Kidney (tissue), 14 donors: ENCODE data around the gene TRIM63. TPM values are rescaled to one million over a fixed set of nuclear protein-coding genes. Genes with fewer than 3 reads are reported as not detected.

Experiments
- DNase-seq, 5 donors: peaks; one replicate each; pipeline ENCODE4 v3.0.0-alpha.2; 2013 to 2020
- FAIRE-seq: peaks from 2 replicates; lab custom pipeline; 2012; peaks lifted over from hg19 to GRCh38; lab: Jason Lieb, UNC
- H3K27ac ChIP-seq, 2 donors: one replicate each; pipeline ENCODE4 v1.7.0; 2013; ENCODE audit warnings: low read depth in 2 of 2, low read length in 2 of 2, inconsistent platforms in 1 of 2
- H3K27me3 ChIP-seq: one replicate; pipeline ENCODE4 v1.7.1; 2013; ENCODE audit warnings: low read length, inconsistent platforms; ENCODE audit not compliant: control insufficient read depth, insufficient read depth
- H3K36me3 ChIP-seq, 3 donors: one replicate each; pipeline versions ENCODE4 v1.7.0 to v1.7.1; 2013; ENCODE audit warnings: low read length in 3 of 3, control low read depth in 1 of 3, inconsistent platforms in 1 of 3; ENCODE audit not compliant: insufficient read depth in 3 of 3, control insufficient read depth in 2 of 3
- H3K4me1 ChIP-seq, 3 donors: one replicate each; pipeline versions ENCODE4 v1.7.0 to v1.7.1; 2013; ENCODE audit warnings: low read length in 3 of 3, inconsistent platforms in 1 of 3, low read depth in 1 of 3; ENCODE audit not compliant: control insufficient read depth in 2 of 3, insufficient read depth in 2 of 3
- H3K4me3 ChIP-seq, 3 donors: one replicate each; pipeline versions ENCODE4 v1.7.0 to v1.8.1; 2013; ENCODE audit warnings: low read length in 3 of 3, control low read depth in 1 of 3, inconsistent platforms in 1 of 3
- H3K9ac ChIP-seq, 3 donors: one replicate each; pipeline versions ENCODE4 v1.7.0 to v1.7.1; 2013; ENCODE audit warnings: low read length in 3 of 3, control low read depth in 1 of 3, inconsistent platforms in 1 of 3
- H3K9me3 ChIP-seq, 3 donors: one replicate each; pipeline versions ENCODE4 v1.7.0 to v1.7.1; 2013; ENCODE audit warnings: low read length in 3 of 3, control low read depth in 1 of 3, inconsistent platforms in 1 of 3; ENCODE audit not compliant: control insufficient read depth in 2 of 3, insufficient read depth in 1 of 3
- intact Hi-C: fragments of 100-400 bp; cut with DNase I; formaldehyde crosslinking; loops from one replicate; pipeline ENCODE4 v1.11.1; 2022
- polyA plus RNA-seq: library from polyadenylated mRNA; stranded (reverse); fragments of 350-450 nt; fragmentation: Illumina TruSeq; extraction: RNeasy Lipid Tissue Mini Kit (QIAGEN cat#74804); gene quantifications from one replicate; pipeline ENCODE4 v1.2.3, GENCODE V29; 2014; ENCODE audit warnings: low read depth, low replicate concordance; ENCODE audit not compliant: insufficient read depth
- total RNA-seq: library from RNA; stranded (reverse); fragmentation: NEBNext Ultra II Directional; extraction: Animal tissue kit (Norgen Biotek cat#: 25700); gene quantifications from one replicate; pipeline ENCODE4 v1.2.1, GENCODE V29; 2021
- TF ChIP-seq, protein P1 (sequence below): IDR thresholded peaks from 3 replicates; pipeline ENCODE4 v1.5.1; 2012; ENCODE audit warnings: mild to moderate bottlenecking, moderate library complexity, borderline replicate concordance; ENCODE audit not compliant: insufficient read depth; ENCODE audit errors: extremely low read depth
- donor health status: control.
- donor health status: control.
- donor health status: control.
- donor health status: control.
- donor health status: control.
- donor health status: DM: yes; HTN: yes; CAD: no.
- donor health status: Normal renal cell carcinoma (clear cell type).

TRIM63 gene
- total and polyA plus RNA-seq, 2 donors from 2014 or later, result 0.82 to 3.3 TPM

DNA sequence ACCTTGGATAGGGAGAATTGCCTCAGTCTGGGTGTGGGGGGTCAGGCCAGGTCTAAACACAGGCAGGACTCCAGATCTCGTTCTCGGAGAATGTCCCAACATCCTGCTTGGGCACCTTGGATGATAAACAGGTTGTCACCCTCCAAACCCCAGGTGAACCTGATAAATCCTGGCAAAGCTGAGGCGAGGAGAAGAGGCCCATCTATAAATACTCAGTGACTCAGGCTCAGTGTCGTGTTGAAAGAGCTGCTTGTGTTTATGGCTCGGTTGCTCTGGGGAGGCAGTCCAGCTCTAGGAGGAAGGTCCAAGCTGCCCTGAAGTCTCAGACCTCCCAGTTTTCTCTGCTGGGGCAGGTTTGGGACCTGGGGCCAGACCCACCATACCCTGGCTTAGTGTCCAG lies 15.8 kb upstream of the TRIM63 start:
- Histone ChIP-seq H3K4me3 (no peak overlapping the region), H3K27ac (no peak overlapping the region), H3K4me1 (no peaks in the 10 kb centered on the region), H3K27me3 (no peaks in the 10 kb centered on the region), H3K36me3 (no peaks in the 10 kb centered on the region), H3K9me3 (no peaks in the 10 kb centered on the region), H3K9ac (no peak overlapping the region)
- intact Hi-C loops, result no loop called here
- DNase-seq (no peak), FAIRE-seq (no peak)
- TF ChIP-seq, protein P1, sequence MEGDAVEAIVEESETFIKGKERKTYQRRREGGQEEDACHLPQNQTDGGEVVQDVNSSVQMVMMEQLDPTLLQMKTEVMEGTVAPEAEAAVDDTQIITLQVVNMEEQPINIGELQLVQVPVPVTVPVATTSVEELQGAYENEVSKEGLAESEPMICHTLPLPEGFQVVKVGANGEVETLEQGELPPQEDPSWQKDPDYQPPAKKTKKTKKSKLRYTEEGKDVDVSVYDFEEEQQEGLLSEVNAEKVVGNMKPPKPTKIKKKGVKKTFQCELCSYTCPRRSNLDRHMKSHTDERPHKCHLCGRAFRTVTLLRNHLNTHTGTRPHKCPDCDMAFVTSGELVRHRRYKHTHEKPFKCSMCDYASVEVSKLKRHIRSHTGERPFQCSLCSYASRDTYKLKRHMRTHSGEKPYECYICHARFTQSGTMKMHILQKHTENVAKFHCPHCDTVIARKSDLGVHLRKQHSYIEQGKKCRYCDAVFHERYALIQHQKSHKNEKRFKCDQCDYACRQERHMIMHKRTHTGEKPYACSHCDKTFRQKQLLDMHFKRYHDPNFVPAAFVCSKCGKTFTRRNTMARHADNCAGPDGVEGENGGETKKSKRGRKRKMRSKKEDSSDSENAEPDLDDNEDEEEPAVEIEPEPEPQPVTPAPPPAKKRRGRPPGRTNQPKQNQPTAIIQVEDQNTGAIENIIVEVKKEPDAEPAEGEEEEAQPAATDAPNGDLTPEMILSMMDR, result no peak

DNA sequence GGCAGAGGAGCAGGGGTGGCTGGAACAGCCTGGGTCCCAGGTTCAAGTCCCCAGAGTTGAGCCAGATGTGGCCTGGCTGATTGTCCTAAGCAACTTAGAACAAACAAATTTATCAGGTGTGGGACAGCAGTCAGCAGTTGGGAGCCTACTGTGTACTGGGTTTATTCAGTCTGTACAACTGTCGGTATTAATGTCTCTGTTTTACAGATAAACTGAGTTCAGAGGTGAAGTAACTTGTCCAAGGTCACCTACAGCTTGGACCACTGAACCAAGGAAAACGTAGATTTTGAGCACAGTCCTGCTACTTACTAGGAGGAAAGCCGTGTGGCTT lies 14.6 kb upstream of the TRIM63 start:
- DNase-seq, result no peak
- no peak overlapping the region for H3K4me3 ChIP-seq
- no peaks in the 10 kb centered on the region for H3K36me3 ChIP-seq
- H3K27me3 ChIP-seq, result no peaks in the 10 kb centered on the region
- H3K9me3 ChIP-seq, result no peaks in the 10 kb centered on the region
- H3K27ac ChIP-seq, result no peak overlapping the region
- FAIRE-seq, result no peak
- no peak overlapping the region for H3K9ac ChIP-seq
- H3K4me1 ChIP-seq, result no peaks in the 10 kb centered on the region
- TF ChIP-seq, protein P1, result no peak
- intact Hi-C loops, result no loop called here

DNA sequence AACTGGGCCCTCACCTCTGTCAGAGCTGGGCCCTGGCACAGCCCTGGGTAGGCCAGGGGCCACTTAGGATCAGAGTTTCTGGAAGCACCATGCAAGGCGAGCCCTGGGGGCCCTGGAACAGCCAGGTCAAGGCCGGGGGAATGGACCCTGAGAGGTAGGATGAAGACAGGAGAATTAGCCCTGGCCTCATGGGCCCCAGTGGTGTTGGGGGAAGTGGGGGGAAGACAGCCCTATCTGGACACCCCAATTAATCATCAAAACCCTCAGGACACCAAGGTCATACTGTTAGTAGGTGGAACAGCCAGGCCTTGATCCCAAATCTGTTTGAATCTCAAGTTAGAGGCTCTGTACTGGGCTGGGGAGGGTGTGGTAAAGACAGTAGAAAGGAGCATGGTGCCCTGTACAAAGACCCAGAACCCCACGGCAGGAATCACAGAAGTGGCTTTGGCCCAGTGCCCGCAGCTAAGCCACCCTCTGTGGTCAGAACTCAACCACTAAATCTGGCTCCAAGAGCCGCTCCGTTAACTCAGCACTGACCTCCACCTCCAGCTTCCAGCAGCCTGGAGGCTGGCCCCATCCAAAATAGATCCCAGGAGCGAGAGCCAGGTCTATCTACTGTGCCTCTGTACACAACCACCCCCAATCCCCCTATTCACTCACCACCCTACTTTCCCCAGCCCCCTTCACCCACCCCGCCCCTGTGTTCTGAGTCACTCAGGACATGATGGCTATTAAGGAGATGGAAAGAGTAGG lies 14.0 kb upstream of the TRIM63 start:
- intact Hi-C loops, result no loop called here
- Histone ChIP-seq H3K36me3 (no peaks in the 10 kb centered on the region), H3K4me3 (no peak overlapping the region), H3K27ac (no peak overlapping the region), H3K4me1 (no peaks in the 10 kb centered on the region), H3K9ac (no peak overlapping the region), H3K9me3 (no peaks in the 10 kb centered on the region), H3K27me3 (no peaks in the 10 kb centered on the region)
- TF ChIP-seq, protein P1, result no peak
- no peak for DNase-seq
- no peak for FAIRE-seq
